GM18867 (cell line): ENCODE results near the gene DAZAP1.
"Not testable (repeated sequence)": the region's sequence is repeated elsewhere in the genome, so short reads cannot be mapped to it uniquely, and the experiment has no call there.

Source experiments
- ATAC-seq: cut with Tn5 transposase; IDR thresholded peaks from one replicate; pipeline ENCODE4 v1.9.1; 2021; ENCODE audit warnings: mild to moderate bottlenecking, moderate library complexity; ENCODE audit not compliant: unreplicated experiment

The DAZAP1 gene

DNA sequence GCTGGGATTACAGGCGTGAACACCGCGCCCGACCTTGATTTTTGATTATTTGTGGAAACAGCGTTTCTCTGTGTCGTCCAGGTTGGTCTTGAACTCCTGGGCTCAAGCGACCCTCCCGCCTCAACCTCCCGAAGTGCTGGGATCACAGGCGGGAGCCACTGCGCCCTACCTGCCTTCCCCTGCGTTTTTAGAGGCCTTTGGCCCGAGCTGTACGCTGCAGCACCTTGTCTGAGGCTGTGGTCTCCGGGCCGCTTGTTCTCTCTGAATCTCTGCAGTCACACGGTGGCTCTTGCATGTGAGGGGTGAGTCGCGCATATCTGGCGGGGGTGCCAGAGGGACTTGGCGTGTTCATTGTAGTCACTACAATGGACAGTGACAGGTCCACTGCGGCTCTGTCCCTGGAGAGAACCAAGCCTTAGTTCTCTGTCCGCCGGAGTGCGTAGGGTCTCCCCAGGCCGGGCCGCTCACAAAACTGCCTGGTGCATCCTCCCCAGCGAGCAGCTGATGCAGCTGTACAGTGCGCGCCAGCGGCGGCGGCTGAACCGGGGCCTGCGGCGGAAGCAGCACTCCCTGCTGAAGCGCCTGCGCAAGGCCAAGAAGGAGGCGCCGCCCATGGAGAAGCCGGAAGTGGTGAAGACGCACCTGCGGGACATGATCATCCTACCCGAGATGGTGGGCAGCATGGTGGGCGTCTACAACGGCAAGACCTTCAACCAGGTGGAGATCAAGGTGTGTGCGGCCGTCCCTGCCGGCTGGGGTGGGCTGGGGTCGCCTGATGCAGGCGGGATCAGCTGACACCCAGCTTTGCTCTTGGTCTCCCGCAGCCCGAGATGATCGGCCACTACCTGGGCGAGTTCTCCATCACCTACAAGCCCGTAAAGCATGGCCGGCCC is 32.4 kb downstream of the DAZAP1 start:
- not testable (repeated sequence) for ATAC-seq

DNA sequence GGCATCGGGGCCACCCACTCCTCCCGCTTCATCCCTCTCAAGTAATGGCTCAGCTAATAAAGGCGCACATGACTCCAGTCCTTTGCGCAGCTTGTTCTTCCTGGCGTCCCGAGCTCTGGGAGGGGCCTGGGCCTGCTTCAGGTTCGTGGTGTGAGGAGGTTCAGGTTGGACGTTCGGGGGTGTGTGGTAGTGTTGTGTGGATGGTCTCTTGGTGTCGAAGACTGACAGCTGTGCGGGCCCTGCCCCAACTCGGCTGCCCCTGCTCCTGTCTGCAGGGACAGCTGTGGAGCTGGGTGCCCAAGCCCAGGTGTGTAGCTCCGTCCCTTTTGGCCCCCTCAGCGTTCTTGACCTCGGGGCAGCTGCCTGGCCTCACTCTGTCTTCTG is 33.0 kb downstream of the DAZAP1 start:
- ATAC-seq = no peak

DNA sequence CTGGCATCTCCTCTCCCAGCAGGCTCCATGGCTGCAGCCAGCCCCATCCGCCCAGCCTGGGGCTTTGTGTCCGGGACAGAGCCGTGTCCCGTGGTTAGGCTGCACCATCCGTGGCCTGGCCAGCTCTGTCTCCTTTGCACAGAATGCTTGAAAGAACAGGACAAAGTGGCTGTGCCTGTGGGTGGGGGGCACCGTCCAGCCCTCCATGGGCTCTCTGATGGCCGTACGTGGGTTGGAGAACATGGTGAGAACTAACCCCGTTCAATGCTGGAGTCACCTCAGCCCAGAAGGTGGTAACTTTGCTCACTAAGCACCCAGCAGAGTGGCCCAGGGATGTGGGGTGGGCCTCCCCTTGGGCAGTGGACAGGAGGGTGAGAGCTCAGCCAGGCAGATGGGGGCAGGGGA is 33.6 kb downstream of the DAZAP1 start:
- no peak for ATAC-seq

DNA sequence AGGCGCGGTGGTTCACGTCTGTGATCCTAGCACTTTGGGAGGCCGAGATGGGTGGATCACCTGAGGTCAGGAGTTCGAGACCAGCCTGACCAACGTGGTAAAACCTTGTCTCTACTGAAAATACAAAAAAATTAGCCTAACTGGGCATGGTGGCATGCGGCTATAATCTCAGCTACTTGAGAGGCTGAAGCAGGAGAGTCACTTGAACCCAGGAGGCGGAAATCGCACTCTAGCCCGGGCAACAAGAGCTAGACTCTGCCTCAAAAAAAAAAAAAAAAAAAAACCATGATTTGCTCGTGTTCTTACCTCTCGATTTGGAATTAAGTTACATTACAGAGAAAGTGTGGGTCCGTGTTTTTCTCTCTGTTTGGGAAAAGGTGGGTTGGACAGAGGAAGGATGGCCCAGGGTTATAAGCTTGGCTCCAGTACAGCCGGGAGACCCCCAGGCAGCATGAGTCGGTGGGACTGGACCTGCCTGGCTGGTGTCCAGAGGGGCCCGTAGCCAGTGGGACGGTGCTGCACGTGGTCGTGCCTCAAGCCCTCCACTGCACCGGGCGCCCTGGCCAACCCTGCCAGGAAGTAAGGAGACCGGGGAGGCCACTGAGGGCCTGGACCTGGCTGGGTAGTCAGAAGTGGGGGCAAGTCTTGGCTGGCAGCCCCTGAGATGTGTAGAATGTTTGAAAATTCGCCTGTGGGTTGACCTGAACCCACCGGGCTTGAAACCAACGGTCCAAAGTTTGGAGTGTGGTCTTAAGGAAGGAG is 34.5 kb downstream of the DAZAP1 start:
- no peak for ATAC-seq

DNA sequence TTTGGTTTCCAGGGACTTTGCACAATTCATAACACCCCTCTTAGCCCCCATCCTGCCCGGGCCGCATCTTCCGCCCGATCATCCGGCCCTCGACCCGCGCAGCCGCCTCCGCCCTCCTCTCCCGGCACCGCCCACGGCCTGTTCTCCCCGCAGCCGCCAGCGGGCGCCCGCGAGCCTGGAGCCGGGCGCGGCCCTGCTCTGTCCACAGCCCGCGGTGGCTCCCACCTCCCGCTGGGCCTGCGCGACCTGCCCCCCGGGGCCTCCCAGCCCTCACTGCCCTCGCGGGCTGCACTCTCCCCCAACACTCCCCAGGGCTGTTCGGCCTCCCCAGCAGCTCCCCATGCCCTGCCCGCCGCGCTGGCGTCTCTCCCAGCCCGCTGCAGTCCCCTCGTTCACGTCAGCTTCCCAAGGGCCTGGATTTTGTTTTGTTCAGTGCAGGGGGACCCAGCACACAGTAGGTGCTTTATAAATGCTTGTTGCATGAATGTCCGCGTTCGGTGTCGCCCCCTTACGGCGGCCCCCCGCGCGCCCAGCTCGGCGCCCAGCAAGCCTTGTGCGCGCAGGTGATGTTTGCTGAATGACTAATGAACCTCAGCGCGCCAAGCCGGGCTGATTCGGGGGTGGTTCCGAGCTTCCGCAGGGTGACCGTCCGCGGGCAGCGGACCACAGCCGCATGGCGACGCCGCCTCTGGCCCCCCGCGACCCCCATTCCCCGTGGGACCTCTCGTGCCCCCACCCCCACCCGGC is 38.0 kb downstream of the DAZAP1 start:
- peak; percentile 72 for ATAC-seq

DNA sequence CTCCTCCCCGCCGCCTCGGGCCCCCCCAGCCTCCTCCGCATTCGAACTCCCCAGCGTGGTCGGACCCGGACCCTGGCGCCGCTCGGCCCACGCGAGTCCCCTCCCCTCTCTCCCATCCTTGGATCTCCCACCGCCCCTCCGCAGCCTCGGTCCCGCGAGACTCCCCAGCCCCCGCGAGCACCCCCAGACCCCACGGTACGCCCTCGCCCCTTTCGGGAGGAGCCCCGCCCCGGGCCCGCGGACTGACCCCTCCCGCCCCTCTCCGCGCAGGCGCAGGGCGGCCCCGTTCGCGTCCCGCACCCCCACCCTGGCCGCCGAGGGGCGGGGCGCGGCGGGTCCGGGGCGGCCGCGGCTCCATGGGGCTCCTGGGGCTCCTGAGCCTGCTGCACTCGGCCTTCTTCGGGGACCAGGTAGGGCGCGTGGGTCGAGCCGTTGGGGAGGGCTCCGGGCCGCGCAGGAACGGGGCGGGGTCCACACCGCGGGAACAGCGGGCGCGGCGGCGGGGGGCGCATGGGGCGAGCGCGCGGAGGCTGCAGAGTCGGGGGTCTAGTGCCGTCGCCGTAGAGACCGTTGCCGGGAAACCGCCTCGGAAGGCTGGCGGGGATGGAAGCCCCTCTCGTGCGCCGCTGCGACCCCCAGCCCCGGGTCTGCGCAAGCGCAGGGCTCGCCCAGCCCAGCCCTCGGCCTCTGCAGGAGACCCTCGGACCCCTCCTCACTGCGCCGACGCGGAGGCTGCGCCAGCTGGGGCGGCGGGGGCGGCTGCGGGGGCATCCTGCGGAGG is 38.7 kb downstream of the DAZAP1 start:
- ATAC-seq = no peak

DNA sequence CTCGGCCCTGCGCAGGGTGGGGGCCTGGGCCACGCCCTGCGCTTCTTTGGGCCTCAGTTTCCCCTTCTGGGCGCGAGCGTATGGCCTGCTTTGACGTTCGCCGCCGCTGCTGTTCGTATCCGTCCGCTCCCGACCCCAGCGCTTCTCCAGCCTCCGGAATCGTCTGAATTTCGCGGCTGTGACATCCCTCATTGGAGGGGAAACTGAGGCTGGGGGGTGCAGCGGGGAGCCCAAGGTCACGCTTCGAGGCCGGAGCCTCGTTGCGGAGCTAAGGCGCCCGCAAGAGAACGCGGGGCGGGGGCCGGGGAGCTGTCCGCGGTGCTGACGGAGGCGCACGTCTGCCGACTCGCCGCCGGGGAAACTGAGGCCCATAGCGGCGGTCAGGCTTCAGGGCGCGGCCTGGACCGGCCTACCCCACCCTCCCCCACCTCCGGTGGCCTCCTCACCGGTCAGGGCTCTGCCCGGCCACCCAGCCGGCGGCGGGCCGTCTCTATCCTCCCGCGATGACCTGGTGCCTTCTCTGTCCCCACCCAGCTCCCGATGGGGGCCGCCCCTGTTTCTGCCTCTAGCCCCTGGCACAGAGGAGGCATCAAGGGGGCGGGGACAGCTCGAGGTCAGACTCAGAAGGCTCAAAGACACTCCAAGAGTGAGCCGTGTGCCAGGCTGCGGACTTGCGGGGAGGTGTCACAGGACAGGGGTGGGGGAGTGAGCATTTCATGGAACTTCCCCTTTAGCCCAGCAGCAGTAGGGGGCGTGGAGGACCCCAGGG is 39.5 kb downstream of the DAZAP1 start:
- no peak for ATAC-seq

DNA sequence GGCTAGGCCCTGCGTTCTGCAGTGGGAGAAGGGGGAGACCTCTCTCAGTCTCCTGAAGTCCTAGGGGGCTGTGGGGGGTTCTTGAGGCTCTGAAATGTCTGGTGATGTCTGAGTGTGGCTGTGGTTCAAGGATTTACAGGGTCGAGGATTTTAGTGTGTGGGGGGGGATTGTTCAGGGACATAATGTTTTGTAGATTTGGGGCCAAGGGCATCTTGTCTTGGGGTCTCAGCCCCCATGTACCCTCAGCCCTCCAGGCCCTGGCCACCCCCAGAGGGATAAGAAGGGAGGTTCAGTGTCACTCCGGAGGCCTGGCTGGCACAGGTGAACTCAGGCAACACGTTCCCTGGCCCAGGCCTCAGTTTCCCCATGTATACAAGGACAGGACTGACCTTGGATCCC is 40.1 kb downstream of the DAZAP1 start:
- no peak for ATAC-seq

DNA sequence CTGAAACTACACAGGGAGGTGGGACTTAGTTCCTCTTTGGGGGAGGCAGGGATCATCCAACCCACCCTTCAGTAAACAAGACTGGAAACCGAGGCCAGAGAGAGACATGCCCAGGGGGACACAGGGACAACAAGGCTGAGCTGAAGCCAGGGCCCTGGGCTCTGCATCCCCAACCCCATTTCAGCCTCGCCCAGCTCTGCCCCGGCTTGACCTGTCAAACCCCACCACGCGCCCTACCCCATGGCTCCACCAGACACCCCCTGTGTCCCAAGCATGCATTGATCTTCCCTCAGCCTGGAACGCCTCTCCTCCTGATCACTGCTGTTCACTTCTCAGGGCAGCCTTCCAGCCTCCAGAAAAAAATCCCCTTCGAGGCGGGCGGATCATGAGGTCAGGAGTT is 40.6 kb downstream of the DAZAP1 start:
- no peak for ATAC-seq

DNA sequence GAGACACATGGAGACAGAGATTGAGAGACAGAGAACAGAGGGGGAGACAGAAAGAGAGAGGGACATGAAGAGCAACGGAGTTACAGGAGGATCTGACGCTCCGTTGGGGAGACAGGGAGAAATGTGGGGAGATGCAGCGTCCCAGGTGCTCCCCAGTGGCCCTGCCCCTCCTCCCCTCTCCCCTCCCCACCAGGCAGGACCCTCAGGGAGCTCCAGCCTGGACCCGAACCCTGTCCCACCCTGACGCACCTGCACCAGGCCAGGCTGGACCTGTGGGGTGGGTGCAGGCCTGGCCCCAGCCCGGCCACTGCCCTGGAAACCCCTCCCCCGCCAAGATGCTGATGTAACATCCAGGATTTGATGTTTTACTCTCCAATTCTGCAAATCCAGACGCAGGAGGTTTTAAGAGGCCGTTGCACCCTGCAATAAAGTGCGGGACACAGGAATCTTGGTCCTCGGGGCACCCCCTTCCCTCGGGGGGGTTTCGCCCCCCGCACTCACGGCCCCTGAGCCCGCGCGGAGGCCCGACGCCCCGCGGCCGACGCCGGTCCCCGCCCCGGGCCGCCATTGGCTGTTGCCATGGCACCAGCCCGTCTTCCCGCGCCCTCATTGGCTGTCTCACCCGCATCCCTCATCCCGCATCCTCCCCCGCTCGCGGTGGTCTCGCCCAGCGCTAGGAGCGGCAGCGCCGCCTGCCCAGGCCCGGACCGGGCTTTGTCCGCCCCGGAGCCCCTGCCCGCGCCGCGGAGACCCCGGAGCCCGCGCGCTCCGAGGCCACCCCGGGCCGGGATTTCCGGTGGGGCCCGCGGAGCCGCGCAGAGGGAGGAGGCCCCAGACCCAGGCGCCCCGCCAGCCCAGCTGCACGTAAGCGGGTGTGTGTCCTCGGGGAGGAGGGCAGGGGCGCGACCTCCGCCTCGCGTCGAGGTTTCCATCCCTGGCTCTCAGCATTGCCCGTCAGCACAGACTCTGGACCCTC is 42.4 kb downstream of the DAZAP1 start, which contains the start of gene APC2:
TSS of gene APC2 (plus strand) at position 655 of the 976 bp plus-strand sequence. CDS start 2,881 bp downstream, outside the sequence.
- no peak for ATAC-seq

DNA sequence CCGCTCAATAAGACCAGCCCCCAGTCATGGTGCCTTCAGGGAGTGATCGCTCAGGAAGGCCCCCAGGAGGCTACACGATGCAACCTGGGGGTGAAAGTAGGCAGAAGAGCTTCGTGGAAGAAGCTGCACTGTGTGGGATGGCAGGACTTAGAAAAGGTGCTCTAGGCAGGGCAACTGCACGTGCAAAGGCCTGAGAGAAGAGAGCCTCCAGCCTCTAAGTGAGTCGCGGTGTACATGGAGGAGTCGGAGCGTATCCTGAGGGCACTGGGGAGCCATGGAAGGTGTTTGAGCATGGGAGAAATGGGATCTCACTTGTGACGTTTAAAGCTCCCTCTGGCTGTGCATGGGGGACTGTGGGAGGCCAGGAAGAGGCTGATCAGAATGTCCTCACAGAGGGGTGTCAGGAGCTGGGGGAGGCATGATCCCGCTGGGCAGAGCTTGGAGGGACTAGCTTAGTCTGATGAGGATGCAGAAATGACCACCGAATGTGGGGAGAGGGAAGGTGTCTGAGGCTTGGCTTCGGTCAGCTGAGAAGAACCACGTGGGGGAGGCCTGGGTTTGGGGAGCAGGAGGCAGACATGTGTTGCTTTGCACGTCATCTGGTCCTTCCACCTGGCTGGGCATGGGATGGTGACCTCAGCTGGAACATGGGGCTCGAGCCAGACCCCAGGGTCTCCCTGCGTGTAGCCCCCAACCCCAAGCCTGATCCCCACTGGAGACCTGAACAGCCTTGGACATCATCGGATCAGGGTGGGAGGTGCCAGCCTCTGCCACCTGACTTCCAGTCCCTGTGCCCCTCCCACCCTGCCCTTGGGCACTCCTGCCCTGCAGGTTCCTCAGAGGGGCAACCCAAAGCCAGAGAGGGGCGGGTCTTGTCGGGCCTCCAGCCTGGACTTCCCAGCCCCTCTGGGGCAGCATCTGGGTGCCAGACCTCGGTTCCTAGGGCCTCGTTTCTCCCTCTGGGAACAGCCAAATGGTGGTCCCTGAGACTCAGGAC is 43.6 kb downstream of the DAZAP1 start:
- ATAC-seq = no peak

DNA sequence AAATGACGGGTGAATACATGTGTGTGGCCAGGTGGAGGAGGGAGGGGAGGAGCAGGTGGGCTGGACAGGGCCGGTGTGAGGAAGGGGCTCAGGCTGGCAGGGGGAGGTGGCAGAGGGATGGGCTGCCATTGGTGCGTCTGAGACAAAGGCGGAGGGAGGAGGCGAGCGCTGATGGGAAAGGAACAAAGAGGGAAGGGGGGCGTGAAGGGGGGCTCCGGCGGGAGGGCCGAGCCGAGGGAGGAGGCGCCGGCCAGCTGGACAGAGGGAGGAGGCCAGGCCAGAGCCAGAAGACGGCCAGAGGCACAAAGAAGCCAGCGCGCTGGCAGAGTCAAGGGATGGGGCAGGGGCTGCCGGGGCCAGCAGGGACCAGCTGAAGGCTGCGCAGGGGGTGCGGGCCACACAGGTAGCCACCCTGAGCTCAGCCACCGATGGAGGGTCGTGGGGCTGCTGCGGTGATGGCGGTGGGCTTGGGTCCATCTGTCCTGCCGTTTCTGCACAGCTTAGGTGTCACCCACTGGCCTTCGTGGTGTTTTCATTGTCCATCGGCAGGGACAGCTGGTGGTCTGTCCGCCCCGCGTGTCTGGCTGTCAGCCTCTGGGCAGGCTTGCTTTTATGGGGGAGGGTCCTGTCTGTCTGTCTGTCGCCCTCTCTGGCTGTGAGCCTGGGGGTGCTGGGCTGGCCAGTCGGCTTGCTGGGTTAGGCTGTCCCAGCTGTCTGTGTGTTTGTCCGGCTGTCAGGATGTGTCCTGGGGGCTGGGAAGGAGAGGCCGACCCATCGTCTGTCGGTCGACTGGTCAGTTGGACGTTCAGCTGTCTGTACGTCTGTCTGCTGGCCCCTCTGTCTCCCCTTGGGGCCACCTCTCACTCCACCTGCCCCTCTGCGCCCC is 44.8 kb downstream of the DAZAP1 start:
- ATAC-seq = no peak

DNA sequence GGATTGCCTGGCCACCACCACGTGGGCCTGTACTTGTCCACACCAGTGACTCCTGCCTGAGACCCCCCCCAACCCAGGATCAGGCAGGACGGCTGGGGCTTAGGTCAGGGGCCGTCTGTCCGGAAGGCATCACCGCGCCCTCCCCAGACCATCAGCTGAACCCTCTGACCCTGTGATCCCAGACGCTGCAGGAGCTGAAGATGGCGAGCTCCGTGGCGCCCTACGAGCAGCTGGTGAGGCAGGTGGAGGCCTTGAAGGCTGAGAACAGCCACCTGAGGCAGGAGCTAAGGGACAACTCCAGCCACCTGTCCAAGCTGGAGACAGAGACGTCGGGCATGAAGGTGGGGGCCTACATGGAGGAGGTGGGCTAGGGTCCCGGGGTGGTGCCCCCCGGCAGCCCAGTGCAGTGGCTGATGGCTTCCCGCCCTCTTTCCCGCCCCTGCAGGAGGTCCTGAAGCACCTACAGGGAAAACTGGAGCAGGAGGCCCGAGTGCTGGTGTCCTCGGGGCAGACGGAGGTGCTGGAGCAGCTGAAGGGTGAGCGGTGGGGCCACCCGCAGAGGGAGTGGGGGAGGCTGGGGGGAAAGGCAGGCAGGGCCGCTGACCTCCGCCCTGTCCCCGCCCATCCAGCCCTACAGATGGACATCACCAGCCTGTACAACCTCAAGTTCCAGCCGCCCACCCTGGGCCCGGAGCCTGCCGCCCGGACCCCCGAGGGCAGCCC is 45.6 kb downstream of the DAZAP1 start:
- no peak for ATAC-seq

DNA sequence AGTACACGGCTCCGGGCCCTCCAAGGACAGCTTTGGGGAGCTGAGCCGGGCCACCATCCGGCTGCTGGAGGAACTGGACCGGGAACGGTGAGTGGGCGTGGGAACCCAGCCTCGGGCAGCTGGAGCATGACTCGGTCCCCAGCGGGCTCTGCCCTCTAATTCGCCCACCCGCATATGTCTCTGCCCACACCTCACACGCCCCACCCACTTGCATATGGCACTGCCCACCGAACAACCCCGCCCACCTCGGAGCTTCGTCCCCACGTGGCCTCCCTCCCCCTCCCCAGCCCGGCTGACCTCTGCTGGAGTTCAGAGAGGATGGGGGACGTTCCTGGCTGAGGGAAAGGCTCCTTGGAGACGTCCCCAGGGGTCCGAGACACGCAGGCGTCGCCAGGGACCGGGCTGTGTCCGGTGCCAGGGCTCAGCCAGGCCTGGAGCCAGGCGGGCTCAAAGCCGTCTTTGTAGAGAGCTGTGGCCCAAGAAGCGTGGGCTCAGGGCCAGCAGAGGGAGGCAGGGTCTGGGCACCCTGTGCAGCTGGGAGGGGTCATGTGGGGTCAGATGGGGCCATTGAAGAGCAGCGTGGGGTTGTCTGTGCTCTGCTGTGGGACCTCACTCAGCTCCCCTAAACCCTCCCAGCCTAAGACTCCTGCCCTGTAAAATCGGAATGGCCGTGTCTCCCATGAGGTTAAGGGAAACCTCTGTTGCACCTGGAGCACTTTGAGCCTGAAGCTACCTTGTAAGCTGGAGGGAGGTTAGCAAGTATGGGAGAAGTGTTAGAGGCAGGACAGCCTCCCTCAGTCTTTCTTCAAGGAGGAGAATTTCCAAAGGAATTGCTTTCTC is 46.4 kb downstream of the DAZAP1 start:
- ATAC-seq = no peak

DNA sequence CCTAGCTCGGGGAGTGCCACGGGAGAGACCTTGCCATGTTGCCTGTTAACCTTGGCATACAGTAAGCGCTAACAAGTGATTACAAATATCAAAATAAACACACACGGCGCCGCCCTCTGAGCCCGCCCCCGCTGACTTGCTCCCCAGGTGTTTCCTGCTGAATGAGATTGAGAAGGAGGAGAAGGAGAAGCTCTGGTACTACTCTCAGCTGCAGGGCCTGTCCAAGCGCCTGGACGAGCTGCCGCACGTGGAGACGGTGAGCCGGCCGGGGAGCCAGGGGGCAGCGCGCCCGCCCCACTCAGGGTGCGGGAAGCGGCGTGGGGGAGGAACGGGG is 47.6 kb downstream of the DAZAP1 start:
- ATAC-seq = no peak
